Measurements from ENCODE around the gene CD63.

The CD63 gene

DNA sequence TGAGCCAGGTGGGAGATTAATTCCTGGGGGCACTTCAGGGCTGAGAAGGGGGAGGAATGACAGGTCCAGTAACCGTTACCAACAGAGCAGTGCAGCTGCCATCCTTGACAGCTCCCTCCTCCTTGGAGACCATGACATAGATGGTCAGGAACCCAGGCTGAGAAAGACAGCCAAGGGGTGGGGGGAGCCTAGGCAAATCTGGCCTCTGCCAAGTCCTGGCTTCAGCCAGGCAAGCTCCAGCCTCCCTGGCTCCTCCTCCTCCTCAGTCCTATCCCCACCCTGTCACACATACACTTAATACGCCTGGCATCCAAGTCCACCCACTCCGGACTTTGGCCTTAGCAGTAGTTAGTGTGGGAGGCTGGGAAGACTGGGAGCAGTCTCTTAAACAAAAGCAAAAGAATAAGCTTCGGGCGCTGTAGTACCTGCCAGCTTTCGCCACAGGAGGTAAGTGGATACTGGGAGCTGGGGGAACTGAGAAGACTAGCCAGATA lies 8.7 kb downstream of the CD63 start, which contains the start of gene RDH5:
Gene RDH5 (plus strand): TSS at position 323 of the 494 bp plus-strand sequence. CDS start 792 bp downstream, outside the sequence.
- no peak for DNase-seq

DNA sequence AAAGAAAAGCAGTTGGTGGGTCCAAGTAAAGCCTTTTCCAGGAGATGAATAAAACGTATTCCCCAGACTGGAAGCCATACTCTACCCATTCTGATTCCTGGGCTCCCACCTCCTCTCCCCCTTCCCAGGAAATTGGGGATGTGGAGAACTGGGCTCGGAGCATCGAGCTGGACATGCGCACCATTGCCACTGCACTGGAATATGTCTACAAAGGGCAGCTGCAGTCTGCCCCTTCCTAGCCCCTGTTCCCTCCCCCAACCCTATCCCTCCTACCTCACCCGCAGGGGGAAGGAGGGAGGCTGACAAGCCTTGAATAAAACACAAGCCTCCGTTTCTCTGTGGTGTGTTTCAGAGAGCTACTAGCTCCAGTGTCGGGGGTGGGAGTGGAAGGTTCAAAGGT lies 9.4 kb downstream of the CD63 start:
- DNase-seq: no peak

DNA sequence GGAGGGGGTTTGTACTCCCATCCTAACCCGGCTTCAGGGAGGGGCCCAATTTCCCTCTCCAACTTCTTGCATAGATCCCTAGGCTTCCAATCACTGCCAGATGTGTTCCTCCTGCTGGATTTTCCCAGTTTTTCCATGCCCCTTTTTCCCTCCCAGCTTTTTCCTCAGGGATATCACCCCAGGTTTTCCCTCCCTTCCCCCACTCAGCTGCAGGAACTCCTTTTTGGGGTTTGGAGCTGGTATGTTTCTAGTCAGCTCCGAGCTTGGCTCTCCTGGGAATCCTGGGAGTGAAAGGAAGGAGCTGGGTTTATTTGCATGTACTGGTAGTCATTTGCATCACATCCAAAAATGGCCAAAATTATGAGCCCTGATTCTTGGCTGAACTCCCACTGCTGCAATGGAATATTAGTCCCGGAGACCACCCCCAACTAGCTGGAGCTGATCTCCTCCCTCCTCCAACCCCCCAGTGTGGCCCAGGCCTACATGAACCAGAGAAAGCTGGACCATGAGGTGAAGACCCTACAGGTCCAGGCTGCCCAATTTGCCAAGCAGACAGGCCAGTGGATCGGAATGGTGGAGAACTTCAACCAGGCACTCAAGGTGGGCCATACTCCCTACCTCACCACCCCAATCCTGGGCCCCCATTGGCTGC lies 10.1 kb downstream of the CD63 start:
- no peak for DNase-seq

DNA sequence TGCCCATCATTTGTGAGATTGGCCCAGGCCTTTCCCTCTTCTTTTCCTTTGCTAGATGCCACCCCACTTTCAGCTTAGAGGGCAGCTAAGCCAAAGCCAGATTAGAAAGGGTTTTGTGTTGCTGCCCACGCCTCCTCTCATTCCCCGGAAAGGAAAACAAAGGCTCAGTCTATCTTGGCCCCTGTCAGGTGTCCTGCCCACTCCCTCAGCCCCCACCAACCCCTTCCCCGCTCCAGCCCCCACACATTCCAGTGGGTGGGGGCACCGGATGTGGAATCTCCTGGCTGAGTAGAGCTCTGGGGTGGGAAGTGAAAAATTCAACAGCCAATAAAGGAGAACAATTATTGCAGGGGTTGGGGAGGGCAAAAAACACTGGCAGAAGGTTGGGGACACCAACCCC lies 10.8 kb downstream of the CD63 start:
- DNase-seq: no peak

DNA sequence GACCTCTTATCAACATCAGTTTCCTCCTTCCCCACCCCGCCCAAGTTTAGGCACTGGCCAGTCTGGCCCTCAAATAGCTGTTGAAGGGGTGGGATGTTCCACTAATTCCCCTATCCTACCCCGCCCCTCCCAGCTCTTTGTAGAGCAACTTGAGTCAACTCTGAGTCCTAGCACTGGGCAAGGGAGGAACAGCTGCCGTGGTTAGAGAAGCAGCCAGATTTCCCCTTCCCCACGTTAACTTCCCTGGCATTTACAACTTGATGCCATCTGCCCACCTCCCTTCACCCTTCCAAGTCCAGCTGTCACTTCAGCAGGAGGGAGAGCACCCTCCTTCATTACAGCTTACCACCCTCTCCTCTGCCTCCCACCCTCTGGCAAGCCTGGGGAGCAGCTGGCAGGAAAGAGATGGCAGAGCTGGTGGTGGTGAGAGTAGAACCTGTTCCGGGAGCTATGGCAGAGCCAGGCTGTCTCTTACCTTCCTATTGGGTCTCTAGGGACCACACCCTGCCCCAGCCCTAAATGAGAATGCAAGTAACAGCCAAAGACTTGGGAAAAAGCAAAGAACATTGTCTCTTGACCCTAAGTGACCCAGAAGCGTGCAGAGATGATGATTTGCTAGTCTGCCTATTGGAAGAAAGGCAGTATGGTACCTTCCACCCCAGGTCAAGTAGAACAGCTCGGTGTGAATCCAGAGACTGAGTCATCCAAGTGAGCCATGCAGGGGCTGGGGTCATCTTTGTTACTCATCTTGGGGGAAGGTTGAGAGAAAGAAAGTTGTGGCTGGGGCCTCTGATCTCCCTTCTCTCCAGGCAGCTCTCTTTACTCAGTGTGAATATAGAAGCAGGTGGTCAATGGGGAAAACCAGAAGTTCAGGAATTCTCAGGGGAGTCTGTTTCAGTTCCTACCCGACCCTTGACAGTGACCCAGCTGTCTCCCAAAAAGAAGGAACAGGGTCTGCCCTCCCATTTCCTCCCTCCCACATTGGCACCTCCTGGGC lies 11.5 kb downstream of the CD63 start:
- DNase-seq: no peak

DNA sequence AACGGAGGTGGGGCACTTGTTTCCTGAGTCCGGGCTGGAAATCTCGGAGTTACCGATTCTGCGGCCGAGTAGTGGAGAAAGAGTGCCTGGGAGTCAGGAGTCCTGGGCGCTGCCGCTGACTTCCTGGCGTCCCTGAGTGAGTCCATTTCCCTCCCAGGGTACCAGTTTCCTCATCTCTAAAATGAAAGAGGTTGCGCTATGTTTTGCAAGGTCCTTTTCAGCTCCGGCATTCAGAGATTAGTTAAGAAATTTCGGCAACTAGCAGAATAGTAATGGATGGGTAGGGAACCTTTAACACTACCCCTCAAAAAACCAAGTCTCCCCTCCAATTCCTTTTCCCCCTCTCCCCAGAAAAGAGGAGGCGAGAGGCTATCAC lies 12.2 kb downstream of the CD63 start:
- no peak for DNase-seq

DNA sequence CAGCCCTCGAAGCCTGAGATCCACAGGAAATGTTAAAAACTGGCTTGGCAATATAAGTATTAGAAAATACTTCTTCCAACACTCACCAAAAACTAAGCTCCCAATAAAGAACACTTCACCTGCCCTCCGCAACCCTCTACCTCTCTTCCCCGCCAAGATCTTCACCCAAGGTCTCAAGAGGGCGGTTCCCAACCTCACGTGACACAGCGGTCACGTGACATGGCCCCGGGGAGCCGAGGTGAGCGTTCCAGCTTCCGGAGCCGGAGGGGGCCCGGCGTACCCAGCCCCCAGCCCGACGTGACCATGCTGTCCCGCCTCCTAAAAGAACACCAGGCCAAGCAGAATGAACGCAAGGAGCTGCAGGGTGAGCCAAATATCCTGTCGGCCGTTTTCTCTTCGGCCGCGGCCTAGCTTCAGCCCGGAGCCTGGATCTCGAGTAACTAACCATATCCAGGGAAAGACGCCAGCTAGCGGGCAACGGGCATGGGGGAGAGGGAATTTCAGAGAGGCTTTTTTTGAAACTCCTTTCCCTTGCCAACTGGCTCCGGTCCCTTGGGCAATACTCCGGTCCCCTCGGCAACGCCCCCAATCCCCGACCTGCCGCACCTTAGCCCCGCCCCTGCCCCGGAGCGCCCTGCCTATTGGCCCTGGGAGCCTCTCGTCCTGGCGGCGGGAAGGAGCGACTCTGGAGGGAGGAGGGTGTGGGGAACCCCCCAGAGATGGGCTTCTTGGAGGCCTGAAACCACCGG lies 12.8 kb downstream of the CD63 start, which contains the start of gene BLOC1S1:
Gene BLOC1S1 (plus strand): TSS at position 214 of the 749 bp plus-strand sequence. CDS start 6 bp downstream, at position 220.
- peak; percentile 83 for DNase-seq

DNA sequence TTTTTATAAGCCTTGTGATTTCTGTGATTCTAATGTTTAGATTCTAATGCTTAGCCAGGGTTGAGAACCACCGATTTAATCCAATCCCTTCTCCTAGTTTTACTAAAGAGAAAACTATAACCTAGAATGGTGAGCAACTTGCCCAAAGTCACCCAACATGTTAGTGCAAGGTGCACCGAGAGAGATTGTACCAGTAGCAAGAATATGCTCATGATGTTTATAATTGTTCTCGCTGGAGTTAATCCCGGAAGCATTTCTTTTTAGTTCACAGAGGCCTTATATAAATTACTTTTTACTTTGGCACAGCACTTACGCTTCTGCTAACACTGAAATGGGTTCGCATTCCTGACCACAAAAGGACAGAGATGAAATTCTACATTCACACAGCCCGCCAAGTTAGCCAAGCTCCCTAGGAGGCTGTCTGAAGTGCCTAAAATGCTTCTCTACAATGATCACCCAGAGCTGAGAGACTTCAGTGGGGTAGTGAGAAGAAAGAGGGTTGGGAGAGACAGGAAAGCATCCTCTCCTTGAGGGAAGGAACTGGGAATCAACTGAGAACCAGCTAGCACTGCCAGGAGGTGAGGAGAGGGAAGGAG lies 13.5 kb downstream of the CD63 start:
- DNase-seq: no peak

DNA sequence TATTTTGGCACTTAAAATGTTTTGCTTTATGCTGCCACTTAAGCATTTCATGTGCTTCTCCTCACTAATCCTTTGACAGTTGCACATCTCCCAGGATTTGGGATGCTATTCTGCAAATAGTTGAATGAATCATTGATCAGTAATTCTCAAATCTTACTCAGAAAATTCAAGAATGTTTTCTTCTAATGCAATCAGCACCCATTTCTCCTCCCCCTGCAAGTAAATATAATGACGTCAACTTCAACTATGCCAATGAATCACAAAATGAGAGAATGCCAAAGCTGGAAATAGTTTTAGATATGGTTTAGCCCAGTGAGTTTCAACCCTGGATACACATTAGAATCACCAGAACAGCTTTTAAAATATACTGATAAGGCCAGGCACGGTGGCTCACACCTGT lies 15.1 kb downstream of the CD63 start:
- no peak for DNase-seq

DNA sequence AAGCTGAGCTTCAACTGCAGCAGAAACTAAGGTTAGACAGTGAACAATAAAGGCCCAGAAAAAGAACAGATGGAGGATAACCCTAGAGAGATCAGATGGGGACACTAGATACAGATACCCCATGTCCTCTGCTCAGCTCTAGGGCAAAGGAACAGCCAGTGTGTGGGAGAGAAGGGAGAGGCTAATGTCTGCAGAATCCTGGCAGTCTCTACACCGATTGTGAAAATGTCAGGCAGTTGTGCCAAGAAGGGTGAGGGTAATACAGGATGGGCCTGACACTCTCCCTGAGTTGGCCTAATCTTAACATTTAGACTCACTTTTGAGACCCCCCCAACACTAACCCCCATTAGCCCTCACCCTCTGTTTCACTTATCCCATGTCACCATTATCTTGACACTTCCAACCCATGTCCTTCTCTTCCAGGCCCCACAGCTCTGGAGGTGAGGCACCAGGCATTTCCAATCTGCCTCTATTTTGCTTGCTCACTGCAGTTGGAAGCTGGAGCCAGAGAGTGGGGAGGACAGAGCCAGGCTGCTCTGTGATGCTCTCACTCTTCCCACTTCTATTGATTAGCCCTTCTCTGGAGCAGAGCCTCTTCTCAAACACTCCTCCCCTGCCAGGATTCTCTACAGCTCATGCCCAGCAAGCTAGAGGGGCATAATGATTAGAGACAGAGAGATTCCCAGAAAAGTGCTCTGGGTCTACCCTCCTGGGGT lies 16.0 kb downstream of the CD63 start:
- DNase-seq: no peak

DNA sequence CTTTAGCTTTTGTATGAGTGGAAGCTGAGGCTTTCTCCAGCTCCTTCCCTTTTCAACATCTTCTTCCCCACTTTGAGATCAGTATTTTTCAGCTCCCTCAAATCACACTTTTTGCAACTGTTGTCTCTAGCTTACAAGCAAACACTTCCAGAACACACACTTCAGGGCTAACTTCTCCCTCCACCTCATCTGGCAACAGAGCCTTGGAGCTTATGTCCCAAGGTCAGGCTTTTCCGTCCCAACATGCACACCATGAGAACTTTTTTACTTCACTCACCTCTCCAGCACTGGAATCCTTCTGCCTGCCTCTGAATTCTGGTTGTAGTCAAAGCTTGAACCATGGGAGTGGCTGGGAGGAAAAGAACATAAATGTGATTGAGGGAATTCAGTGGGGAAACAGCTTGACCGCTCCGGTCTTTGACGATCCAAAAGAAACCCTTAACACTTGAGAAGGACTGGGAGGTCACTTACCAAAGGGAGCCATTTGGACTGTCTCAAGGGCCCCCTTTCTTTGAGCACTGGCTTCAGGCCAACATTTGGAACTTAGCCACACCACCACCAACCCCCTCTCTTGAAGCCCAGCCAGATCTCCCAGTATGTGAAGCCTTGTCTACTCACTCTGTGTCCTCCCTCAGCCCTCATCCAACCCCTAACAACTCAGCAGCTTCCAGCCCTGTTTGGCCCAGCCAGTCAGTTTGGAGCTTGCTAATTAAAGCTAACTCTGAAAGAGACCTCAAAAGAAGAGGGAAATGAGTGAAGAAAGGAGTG lies 16.8 kb downstream of the CD63 start:
- no peak for DNase-seq

DNA sequence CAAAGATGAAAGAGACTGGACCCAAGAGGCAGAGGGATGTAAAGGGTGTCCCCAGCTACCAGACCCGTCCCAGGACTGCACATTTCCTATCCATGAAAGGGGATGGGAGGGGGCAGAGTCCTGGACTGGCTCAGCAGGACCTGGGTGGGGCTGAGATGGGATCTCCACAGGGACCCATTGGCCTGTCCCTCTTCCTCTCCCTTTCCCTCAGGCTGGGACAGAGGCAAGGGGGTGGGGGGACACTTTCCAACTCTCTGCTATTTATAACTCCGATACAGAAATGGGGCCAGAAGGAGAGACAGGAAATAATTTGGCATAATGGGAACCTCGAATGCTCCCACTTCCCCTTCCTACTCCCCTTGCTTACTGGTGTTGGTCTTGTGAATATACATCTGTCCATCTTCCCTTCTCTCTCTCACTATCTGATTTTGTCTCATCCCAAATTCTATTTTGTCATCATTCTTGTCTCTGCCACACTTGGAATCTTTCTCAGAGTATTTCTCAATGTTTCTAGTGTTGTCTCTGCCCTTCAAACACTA lies 20.0 kb downstream of the CD63 start:
- DNase-seq: no peak

DNA sequence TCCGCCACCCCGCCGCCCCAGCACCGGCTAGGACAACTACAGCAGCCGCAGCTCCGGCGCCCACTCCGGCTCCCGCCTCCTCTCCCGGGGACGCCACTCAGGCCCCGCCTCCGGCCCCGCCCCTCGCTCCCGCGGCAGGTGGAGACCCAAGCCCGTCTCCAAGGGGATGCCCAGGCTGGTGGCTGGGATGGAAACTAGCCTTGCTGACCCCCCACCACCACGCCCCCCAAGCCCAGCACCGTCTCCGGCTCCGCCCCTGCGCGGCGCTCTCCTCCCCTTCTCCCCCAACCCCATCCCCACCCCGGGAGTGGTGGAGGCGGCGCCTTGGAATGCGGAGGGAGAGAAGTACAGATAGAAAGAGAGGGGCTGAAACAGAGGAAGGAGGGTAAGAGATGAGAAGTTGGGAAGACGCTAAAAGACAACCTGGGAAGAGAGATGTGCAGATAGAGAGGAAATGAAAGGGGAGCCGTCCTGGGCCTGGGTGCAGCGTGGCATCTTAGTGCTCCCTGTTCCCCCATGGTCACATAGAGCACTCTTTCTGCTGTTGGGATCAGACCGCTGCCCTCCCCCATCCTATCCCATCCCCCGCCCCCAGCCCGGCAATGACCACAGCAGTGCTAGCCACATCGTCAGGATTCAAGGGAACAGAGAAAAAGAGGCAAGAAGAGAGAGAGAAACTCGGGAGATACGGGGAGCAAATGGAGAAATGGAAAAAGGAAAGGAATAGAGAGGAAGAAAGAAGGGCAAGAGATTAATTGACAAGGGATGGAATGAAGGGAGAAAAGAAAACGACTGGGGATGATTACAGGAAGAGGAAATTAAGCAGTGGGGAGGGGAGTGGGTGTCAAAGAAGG lies 20.7 kb downstream of the CD63 start, which contains the start of gene ITGA7:
Gene ITGA7 (minus strand): TSS at position 64 of the 854 bp plus-strand sequence. CDS start 222 bp downstream, outside the sequence.
- peak; percentile 41 for DNase-seq

DNA sequence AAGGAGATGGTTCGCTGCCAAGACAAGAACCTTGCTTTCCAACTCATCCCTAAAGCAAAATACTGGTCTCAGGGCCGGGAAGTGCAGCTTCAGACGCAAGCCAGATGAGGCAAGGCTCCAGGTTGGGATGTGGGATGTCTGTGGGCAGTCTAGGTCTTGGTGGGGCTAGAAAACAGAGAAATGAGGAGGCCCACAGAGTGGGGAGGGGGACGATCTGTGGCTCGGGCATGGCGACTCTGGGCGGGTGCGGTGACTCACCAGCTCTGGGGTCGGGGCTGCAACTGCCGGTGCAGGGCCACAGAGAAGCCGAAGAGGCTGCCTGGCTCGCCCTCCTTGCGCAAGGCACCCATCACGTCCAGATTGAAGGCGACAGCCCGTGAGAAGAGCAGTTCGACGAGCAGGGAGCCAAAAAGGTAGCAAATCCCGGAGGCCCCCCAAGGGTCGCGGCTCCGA lies 21.6 kb downstream of the CD63 start:
- no peak for DNase-seq

DNA sequence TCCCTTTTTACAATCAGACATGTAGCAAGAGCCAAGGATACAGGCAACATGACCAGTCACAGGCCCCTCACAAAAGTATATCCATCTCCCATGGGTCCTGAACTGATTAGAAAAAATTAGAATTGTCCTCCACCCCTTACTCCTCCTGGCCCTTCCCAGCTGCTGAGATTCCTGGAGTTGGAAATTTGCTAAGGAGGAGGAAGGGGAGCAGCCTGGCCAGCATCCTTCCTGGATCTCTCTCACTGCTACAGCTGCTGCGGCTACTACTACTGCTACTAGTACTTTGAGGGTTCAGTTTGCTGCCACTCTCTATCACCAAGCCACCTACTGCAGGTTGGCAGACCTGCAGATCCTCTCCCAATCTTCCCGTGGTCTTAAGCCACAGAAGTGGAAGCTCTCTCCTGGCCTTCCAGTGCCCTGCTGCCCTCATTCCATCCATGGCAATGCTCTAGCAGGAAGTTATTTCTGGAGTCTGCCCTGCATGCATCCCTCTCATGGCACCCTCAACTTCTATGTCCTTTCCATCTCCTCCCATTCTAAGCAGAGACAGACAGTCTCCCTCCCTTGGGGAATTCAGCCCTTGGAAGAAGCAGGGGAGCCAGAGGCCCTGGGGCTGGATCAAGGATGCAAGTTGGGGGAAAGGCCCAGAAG lies 22.1 kb downstream of the CD63 start:
- no peak for DNase-seq

DNA sequence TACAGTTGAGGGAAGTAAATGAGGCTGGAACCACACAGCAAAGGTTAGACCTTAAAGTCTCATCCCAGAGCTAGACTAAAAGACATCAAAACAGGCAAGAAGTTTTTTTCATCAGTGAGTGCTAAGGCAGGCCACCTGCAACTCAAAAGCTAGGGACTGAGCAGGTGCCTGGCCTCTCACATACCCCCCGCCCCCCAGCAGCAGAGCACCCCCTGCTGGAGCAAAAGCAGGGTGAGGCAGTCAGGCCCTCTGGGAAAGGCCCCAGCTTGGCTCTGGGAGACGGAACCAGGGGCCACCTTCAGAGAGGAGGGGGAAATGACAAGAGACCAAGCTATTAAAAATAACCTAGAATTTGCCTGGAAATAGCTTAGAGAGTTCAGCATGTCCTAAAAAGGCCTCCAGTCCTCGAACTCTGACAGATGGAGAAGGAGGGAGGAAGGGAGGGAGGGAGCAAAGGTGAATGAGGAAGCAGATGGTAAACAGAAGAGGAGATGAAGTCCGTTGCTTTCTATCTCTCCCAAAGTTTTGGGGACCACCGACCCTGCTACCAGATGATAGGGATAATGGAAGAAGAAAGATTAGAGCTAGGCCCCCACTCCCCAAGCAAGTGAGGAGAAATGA lies 22.9 kb downstream of the CD63 start:
- no peak for DNase-seq

DNA sequence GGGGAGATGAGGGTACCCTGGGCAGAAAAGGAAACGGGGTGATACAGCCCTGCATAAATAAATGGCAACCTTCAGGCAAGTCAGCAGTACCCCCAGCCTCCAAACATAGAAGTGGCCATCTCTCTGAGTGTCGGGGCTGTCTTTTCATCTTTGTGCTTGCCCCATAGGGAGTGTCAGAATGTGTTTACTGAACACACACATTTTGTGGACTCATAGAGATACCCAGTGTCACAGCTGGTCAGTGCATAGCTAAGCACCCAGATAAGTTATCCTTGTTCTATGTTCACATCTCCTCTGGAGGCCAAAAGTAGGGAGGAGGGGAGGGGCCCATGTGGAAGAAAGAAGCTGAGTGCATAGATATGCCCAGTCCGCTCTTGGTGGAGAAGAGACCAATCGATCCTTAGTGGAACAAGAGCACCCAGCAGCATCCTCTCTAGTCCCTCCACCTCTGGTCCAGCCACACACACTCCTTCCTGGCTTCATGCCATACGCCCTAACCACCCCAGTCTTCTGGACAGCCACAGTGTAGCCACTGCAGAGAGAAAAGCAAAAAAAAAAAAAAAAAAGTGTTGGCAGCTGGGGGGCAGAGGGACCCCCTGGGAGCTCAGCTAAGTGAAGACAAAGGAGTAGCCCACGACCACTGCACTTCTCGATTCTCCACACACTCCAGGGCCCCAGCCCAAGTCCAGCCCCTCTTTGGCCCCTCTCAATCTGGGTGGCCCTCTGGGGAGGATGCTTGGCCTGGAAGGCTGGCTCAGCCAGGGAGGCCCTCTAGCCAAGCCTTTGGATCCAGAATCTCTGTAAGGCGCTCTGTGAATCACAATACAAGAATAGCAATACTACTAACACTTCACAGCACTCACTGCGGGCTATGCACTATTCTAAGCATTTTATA lies 23.7 kb downstream of the CD63 start:
- no peak for DNase-seq

Data from activated CD4-positive, alpha-beta T cell treated with anti-CD3 and anti-CD28 coated beads for 1 hour (primary cell).